ENCODE data around the gene HSPB1. TPM values are rescaled to one million over a fixed set of nuclear protein-coding genes. Genes with fewer than 3 reads are reported as not detected.
"Not testable (repeated sequence)": the region's sequence is repeated elsewhere in the genome, so short reads cannot be mapped to it uniquely, and the experiment has no call there.

HSPB1 gene
- total RNA-seq, 1 experiment from 2014 or later: 198 TPM

DNA sequence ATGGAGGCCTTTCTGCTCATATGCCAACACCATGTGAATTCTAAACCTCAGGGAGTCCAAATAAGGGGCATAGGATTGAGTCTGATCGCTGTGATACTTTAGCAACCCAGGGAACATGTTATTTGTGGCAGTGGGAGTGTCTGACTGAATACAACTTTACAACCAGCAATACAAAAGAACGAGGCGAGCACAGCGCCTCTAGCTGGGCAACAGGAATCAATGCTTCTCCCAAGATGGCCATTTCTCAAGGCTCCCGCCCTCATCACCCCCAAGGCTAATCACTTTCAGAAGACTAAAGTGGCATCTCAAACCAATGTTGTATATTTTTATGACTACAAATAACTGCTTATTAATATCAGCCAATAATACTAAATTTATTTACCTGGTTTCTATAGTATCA lies 28.2 kb downstream of the HSPB1 start:
- CTCF ChIA-PET: no interaction called here
- intact Hi-C loops (cut with micrococcal nuclease): no loop called here
- Mint-ChIP-seq H3K27me3 (ENCODE audit: insufficient read depth, unreplicated experiment) (no peaks in the 10 kb centered on the region), H3K4me1 (ENCODE audit: insufficient read depth, unreplicated experiment) (peaks cover 16% of the 10 kb centered on the region), H3K4me3 (ENCODE audit: unreplicated experiment) (no peak overlapping the region), H3K27ac (ENCODE audit: low read depth, unreplicated experiment) (no peak overlapping the region), H3K9me3 (ENCODE audit: unreplicated experiment) (no peaks in the 10 kb centered on the region), H3K36me3 (ENCODE audit: insufficient read depth, unreplicated experiment) (peaks cover 79% of the 10 kb centered on the region)
- TF ChIP-seq, protein P1, sequence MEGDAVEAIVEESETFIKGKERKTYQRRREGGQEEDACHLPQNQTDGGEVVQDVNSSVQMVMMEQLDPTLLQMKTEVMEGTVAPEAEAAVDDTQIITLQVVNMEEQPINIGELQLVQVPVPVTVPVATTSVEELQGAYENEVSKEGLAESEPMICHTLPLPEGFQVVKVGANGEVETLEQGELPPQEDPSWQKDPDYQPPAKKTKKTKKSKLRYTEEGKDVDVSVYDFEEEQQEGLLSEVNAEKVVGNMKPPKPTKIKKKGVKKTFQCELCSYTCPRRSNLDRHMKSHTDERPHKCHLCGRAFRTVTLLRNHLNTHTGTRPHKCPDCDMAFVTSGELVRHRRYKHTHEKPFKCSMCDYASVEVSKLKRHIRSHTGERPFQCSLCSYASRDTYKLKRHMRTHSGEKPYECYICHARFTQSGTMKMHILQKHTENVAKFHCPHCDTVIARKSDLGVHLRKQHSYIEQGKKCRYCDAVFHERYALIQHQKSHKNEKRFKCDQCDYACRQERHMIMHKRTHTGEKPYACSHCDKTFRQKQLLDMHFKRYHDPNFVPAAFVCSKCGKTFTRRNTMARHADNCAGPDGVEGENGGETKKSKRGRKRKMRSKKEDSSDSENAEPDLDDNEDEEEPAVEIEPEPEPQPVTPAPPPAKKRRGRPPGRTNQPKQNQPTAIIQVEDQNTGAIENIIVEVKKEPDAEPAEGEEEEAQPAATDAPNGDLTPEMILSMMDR (IDR thresholded peaks at IDR 0.05; ENCODE audit: unreplicated experiment): no peak
- BruUV-seq (replicated peaks): no TSS peak
- POLR2A ChIA-PET: interaction anchor here (1.8 kb wide), 1 partner anchor 28 kb away, joined by 4 read pairs; the partner anchor contains the start of gene YWHAG
- DNase-seq (ENCODE audit: unreplicated experiment): no peak

DNA sequence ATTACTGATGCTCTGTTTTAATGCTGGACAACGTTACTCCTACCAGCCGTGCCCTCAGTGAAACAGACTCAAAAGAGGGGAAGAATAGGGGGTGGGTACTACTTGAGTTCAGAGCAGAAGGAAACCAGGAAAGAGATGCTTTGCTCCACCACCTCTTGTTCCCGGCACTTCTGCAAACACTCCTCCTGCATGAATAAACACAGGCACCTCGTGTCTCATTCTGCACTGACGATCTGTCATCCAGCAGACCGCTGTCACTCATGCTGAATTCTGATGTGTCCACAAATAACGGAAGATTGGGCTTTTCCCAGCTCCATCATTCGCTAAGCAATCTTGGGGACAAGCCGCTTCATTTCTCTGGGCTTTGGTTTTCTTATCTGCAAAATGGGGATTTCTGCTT lies 29.6 kb downstream of the HSPB1 start:
- no peak overlapping the region for H3K27ac Mint-ChIP-seq (ENCODE audit: low read depth, unreplicated experiment)
- no peak for DNase-seq (ENCODE audit: unreplicated experiment)
- no peaks in the 10 kb centered on the region for H3K27me3 Mint-ChIP-seq (ENCODE audit: insufficient read depth, unreplicated experiment)
- H3K4me1 Mint-ChIP-seq (ENCODE audit: insufficient read depth, unreplicated experiment): peaks cover 21% of the 10 kb centered on the region
- H3K9me3 Mint-ChIP-seq (ENCODE audit: unreplicated experiment): no peaks in the 10 kb centered on the region
- H3K36me3 Mint-ChIP-seq (ENCODE audit: insufficient read depth, unreplicated experiment): peaks cover 65% of the 10 kb centered on the region
- TF ChIP-seq, protein P1 (IDR thresholded peaks at IDR 0.05; ENCODE audit: unreplicated experiment): no peak
- intact Hi-C loops (cut with micrococcal nuclease): no loop called here
- ChIA-PET POLR2A (interaction anchor here (0.6 kb wide), 1 partner anchor 23 kb away, joined by 3 read pairs; no protein-coding TSS in a partner anchor), CTCF (interaction anchor here (0.9 to 1.1 kb wide), 2 partner anchors 18 to 41 kb away, joined by 3 read pairs; no protein-coding TSS in a partner anchor)
- no TSS peak for BruUV-seq (replicated peaks)
- no peak overlapping the region for H3K4me3 Mint-ChIP-seq (ENCODE audit: unreplicated experiment)

DNA sequence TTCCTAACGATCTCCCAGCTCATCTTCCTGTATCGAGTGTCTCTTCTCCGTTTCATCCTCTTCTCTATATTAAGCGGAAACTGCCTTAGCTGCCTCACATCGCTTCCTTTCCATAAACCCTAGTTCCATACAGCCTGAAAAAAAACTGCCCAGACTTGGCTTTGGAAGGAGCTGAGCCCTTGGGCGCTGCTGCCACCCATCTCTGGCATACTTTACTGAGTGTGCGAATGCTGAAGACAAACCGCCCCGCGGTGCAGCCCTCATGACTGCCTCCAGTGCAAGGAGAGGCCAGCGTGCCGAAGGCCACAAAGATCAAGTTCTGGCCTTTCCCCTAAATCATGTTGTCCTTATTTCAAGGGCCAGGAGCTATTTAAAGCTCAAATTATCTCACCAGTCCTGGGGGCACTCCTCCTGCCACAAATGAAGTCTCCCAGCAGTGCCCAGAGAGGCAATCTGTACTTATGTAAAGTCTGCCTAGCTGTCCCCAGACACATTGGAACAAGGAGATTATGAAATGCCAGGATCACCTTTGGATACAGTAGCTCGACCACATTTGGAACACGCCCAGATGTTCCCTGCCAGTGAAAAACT lies 31.1 kb downstream of the HSPB1 start:
- H3K27me3 Mint-ChIP-seq (ENCODE audit: insufficient read depth, unreplicated experiment): no peaks in the 10 kb centered on the region
- peak overlapping the region; percentile 54 for H3K27ac Mint-ChIP-seq (ENCODE audit: low read depth, unreplicated experiment)
- CTCF ChIA-PET: no interaction called here
- no peak overlapping the region for H3K4me3 Mint-ChIP-seq (ENCODE audit: unreplicated experiment)
- peak; percentile 29 for DNase-seq (ENCODE audit: unreplicated experiment)
- TF ChIP-seq, protein P1 (IDR thresholded peaks at IDR 0.05; ENCODE audit: unreplicated experiment): no peak
- POLR2A ChIA-PET: interaction anchor here (1.6 to 1.9 kb wide), 2 partner anchors 21 to 23 kb away, joined by 3 to 4 read pairs; no protein-coding TSS in a partner anchor
- peaks cover 61% of the 10 kb centered on the region for H3K36me3 Mint-ChIP-seq (ENCODE audit: insufficient read depth, unreplicated experiment)
- intact Hi-C loops (cut with micrococcal nuclease): no loop called here
- BruUV-seq (replicated peaks): no TSS peak
- no peaks in the 10 kb centered on the region for H3K9me3 Mint-ChIP-seq (ENCODE audit: unreplicated experiment)
- H3K4me1 Mint-ChIP-seq (ENCODE audit: insufficient read depth, unreplicated experiment): peaks cover 34% of the 10 kb centered on the region

DNA sequence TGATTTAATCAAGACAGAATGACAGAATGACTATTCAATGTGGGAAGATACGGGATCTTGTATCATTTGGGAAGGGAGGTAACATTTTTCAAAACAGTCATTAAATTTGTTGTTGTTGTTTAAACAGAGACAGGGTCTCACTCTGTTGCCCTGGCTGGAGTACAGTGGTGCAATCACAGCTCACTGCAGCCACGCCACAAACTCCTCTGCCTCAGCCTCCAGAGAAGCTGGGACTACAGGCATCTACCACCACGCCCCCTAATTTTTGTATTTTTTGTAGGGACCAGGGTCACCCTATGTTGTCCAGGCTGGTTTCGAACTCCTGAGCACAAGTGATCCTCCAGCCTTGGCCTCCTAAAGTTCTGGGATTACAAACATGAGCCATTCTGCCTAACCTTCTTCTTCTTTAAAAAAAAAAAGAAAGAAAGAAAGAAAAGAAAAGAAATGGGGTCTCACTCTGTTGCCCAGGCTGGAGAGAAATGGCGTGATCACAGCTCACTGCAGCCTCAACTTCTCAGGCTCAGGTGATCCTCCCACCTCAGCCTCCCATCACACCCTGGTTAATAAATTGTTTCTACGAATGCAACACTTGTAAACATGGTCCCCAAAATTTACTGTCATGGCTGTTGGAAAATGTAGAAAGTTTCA lies 32.0 kb downstream of the HSPB1 start:
- no peak for DNase-seq (ENCODE audit: unreplicated experiment)
- ChIA-PET POLR2A (interaction anchor here (0.9 to 1.9 kb wide), 3 partner anchors 13 to 21 kb away, joined by 4 to 9 read pairs (median 4); no protein-coding TSS in a partner anchor), CTCF (interaction anchor here (0.5 to 1.1 kb wide), 2 partner anchors 17 to 43 kb away, joined by 3 read pairs; no protein-coding TSS in a partner anchor)
- Mint-ChIP-seq H3K27me3 (ENCODE audit: insufficient read depth, unreplicated experiment) (no peaks in the 10 kb centered on the region), H3K36me3 (ENCODE audit: insufficient read depth, unreplicated experiment) (peaks cover 53% of the 10 kb centered on the region), H3K27ac (ENCODE audit: low read depth, unreplicated experiment) (peak overlapping the region; percentile 54), H3K9me3 (ENCODE audit: unreplicated experiment) (no peaks in the 10 kb centered on the region), H3K4me1 (ENCODE audit: insufficient read depth, unreplicated experiment) (peaks cover 36% of the 10 kb centered on the region), H3K4me3 (ENCODE audit: unreplicated experiment) (no peak overlapping the region)
- intact Hi-C loops (cut with micrococcal nuclease): no loop called here
- TF ChIP-seq, protein P1 (IDR thresholded peaks at IDR 0.05; ENCODE audit: unreplicated experiment): no peak
- no TSS peak for BruUV-seq (replicated peaks)

DNA sequence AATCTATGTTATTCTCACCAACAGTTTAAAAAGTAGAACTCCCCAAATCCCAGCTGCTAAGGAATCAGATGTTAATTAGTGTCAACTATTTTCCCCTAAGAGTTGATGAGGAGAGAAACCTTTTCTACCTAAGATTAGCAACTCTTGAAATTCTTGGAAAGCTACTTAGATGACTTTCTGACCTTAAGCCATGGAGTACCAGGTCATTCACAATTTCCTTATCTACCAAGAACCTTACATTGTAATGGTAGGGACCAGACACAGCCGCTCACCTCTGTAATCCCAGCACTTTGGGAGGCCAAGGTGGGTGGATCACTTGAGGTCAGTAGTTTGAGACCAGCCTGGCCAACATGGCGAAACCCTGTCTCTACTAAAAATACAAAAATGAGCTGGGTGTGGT lies 32.9 kb downstream of the HSPB1 start:
- H3K4me3 Mint-ChIP-seq (ENCODE audit: unreplicated experiment); intact Hi-C loops (cut with micrococcal nuclease); H3K27ac Mint-ChIP-seq (ENCODE audit: low read depth, unreplicated experiment); DNase-seq (ENCODE audit: unreplicated experiment); BruUV-seq (replicated peaks); H3K27me3 Mint-ChIP-seq (ENCODE audit: insufficient read depth, unreplicated experiment); H3K9me3 Mint-ChIP-seq (ENCODE audit: unreplicated experiment): not testable (repeated sequence)
- Mint-ChIP-seq H3K4me1 (ENCODE audit: insufficient read depth, unreplicated experiment) (peaks cover 33% of the 10 kb centered on the region), H3K36me3 (ENCODE audit: insufficient read depth, unreplicated experiment) (peaks cover 51% of the 10 kb centered on the region)
- ChIA-PET POLR2A (interaction anchor here (0.9 to 1.9 kb wide), 3 partner anchors 13 to 20 kb away, joined by 4 to 9 read pairs (median 4); no protein-coding TSS in a partner anchor), CTCF (interaction anchor here (0.6 to 1.5 kb wide), 3 partner anchors 15 to 157 kb away, joined by 3 to 6 read pairs (median 4); no protein-coding TSS in a partner anchor)

All from MCF 10A (cell line).